ENCODE data around the gene SNX22. TPM values are rescaled to one million over a fixed set of nuclear protein-coding genes. Genes with fewer than 3 reads are reported as not detected.
A peak's percentile ranks its signal among the peaks of the same experiment; 100 is the strongest.

SNX22 gene
- total RNA-seq, 1 donor from 2014 or later = 46.2 TPM

- peaks cover 72% of the 10 kb centered on the region for H3K4me1 Mint-ChIP-seq
- peak overlapping the region; percentile 68 for H3K4me3 Mint-ChIP-seq
- ChIA-PET CTCF (interaction anchor here (1.4 to 2.2 kb wide), 4 partner anchors 17 to 42 kb away, joined by 3 to 7 read pairs (median 5); partner anchors contain the start of gene CIAO2A), POLR2A (interaction anchor here (0.6 to 1.9 kb wide), 6 partner anchors 11 to 133 kb away, joined by 3 to 9 read pairs (median 5); partner anchors contain the start of gene SNX1)
- H3K27ac Mint-ChIP-seq = peak overlapping the region; percentile 83
- H3K27me3 Mint-ChIP-seq = no peaks in the 10 kb centered on the region
- ATAC-seq (ENCODE audit: low read depth) = peak; percentile 85
- no peak for DNase-seq
- TF ChIP-seq, protein P1, sequence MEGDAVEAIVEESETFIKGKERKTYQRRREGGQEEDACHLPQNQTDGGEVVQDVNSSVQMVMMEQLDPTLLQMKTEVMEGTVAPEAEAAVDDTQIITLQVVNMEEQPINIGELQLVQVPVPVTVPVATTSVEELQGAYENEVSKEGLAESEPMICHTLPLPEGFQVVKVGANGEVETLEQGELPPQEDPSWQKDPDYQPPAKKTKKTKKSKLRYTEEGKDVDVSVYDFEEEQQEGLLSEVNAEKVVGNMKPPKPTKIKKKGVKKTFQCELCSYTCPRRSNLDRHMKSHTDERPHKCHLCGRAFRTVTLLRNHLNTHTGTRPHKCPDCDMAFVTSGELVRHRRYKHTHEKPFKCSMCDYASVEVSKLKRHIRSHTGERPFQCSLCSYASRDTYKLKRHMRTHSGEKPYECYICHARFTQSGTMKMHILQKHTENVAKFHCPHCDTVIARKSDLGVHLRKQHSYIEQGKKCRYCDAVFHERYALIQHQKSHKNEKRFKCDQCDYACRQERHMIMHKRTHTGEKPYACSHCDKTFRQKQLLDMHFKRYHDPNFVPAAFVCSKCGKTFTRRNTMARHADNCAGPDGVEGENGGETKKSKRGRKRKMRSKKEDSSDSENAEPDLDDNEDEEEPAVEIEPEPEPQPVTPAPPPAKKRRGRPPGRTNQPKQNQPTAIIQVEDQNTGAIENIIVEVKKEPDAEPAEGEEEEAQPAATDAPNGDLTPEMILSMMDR (IDR thresholded peaks at IDR 0.05) = no peak
- H3K36me3 Mint-ChIP-seq (ENCODE audit: low read depth) = peaks cover 39% of the 10 kb centered on the region
- H3K9me3 Mint-ChIP-seq = no peaks in the 10 kb centered on the region
- intact Hi-C loops (cut with micrococcal nuclease) = loop anchor here (1.0 kb wide), 1 partner anchor 16 kb away; the partner anchor contains the start of gene SNX1
These were observed 40.4 kb upstream of the SNX22 start for GRCh38 chr15:64110950-64111678.

GRCh38 chr15:64111679-64112050, 39.9 kb upstream of the SNX22 start:
- H3K27ac Mint-ChIP-seq = peak overlapping the region; percentile 83
- H3K36me3 Mint-ChIP-seq (ENCODE audit: low read depth) = peaks cover 44% of the 10 kb centered on the region
- peak overlapping the region; percentile 40 for H3K4me3 Mint-ChIP-seq
- ATAC-seq (ENCODE audit: low read depth) (no peak), DNase-seq (no peak)
- CTCF ChIA-PET = interaction anchor here (1.4 to 1.5 kb wide), 3 partner anchors 18 to 42 kb away, joined by 3 to 7 read pairs (median 6); partner anchors contain the start of gene CIAO2A
- intact Hi-C loops (cut with micrococcal nuclease) = loop anchor here (1.0 kb wide), 1 partner anchor 16 kb away; the partner anchor contains the start of gene SNX1
- peaks cover 69% of the 10 kb centered on the region for H3K4me1 Mint-ChIP-seq
- TF ChIP-seq, protein P1 (IDR thresholded peaks at IDR 0.05) = no peak
- POLR2A ChIA-PET = interaction anchor here (1.0 to 1.9 kb wide), 5 partner anchors 11 to 41 kb away, joined by 3 to 9 read pairs (median 6); partner anchors contain the start of gene SNX1
- no peaks in the 10 kb centered on the region for H3K27me3 Mint-ChIP-seq
- no peaks in the 10 kb centered on the region for H3K9me3 Mint-ChIP-seq

DNA sequence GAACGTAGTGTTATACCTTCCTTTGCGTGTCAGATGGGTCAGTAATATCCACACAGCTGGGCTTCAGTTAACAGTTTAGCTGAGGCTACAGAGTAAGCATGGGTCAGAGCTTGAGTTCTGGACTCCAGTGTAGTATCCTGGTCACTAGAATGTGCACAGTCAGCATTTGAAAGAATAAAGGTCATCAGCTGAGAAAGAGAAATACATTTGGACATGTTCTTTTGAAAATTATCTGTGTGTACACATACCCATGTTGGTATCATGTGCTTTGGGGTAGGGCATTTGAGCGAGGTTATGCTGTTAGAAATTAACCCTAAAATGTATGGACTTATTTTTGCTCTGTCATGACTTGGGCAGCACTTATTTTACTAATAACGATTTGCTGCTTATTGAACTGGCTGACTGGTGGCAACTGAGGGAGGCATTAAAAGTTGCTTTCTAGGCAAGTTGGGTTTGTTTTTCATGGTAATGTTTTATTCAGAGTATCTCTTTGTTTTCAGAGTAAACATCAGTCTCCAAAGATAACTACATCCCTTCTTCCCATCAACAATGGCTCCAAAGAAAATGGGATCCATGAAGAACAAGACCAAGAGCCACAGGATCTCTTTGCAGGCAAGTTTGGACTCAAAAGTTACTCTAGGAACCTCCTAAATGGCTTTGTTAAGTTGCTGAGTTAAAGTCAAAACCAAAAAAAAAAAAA, 39.3 kb upstream of the SNX22 start:
- TF ChIP-seq, protein P1 (IDR thresholded peaks at IDR 0.05) = no peak
- ChIA-PET POLR2A (interaction anchor here (1.3 to 1.8 kb wide), 3 partner anchors 10 to 23 kb away, joined by 3 to 7 read pairs (median 6); no protein-coding TSS in a partner anchor), CTCF (interaction anchor here (1.4 to 1.5 kb wide), 3 partner anchors 19 to 42 kb away, joined by 3 to 7 read pairs (median 6); partner anchors contain the start of gene CIAO2A)
- Mint-ChIP-seq H3K27me3 (no peaks in the 10 kb centered on the region), H3K27ac (peak overlapping the region; percentile 83), H3K36me3 (ENCODE audit: low read depth) (peaks cover 47% of the 10 kb centered on the region), H3K4me3 (peak overlapping the region; percentile 40), H3K9me3 (no peaks in the 10 kb centered on the region), H3K4me1 (peaks cover 64% of the 10 kb centered on the region)
- DNase-seq (no peak), ATAC-seq (ENCODE audit: low read depth) (no peak)
- intact Hi-C loops (cut with micrococcal nuclease) = no loop called here

DNA sequence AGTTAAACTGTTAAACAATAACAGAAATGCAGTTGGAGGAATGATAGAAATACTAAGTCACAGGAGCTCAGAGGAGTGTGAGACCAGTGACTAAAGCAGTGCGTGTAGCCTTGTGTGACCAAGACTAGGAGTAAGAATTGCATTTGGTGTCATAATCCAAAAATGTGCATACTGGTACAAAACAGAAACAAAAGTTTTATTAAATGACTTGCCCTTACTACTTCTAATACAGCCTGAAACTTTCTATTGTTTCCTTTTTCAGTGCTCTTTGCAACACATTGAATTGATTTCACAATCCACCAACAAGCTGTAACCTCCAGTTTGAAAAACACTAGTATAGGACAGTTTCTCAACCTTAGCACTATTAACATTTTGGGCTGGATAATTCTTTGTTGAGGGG, 38.6 kb upstream of the SNX22 start:
- intact Hi-C loops (cut with micrococcal nuclease) = no loop called here
- H3K4me1 Mint-ChIP-seq = peaks cover 59% of the 10 kb centered on the region
- H3K4me3 Mint-ChIP-seq = no peak overlapping the region
- H3K27me3 Mint-ChIP-seq = no peaks in the 10 kb centered on the region
- TF ChIP-seq, protein P1 (IDR thresholded peaks at IDR 0.05) = no peak
- H3K36me3 Mint-ChIP-seq (ENCODE audit: low read depth) = peaks cover 54% of the 10 kb centered on the region
- ATAC-seq (ENCODE audit: low read depth) = no peak
- no peaks in the 10 kb centered on the region for H3K9me3 Mint-ChIP-seq
- CTCF ChIA-PET = no interaction called here
- peak overlapping the region; percentile 83 for H3K27ac Mint-ChIP-seq
- POLR2A ChIA-PET = no interaction called here
- no peak for DNase-seq
